ENCODE data around the gene GXYLT1. TPM values are rescaled to one million over a fixed set of nuclear protein-coding genes. Genes with fewer than 3 reads are reported as not detected.
A peak's percentile ranks its signal among the peaks of the same experiment; 100 is the strongest.

GXYLT1 gene
- total and polyA plus RNA-seq, 9 of the 15 experiments (the other 6 are each of a cell fraction or from before 2014, with no cell fraction given) = 1.4 to 9.3 (median 5.5) TPM

GRCh38 chr12:42129595-42130204, 15.0 kb downstream of the GXYLT1 start (continued):
- no peak for TF ChIP-seq ZFP91 (CRISPR knock-in tag; IDR thresholded peaks at IDR 0.05)
- TF ChIP-seq BCLAF1 (IDR thresholded peaks at IDR 0.05; ENCODE audit: borderline replicate concordance in 1 of 2, control insufficient read depth in 1 of 2, low read depth in 2 of 2, low read length in 1 of 2) = no peak
- TF ChIP-seq ZEB2 (IDR thresholded peaks at IDR 0.05) = no peak
- TF ChIP-seq ZNF655 (CRISPR knock-in tag; IDR thresholded peaks at IDR 0.05) = no peak
- no peak for TF ChIP-seq ILK (tag; IDR thresholded peaks at IDR 0.05; ENCODE audit: borderline replicate concordance, low read depth)
- no peak for TF ChIP-seq CBFA2T3 (IDR thresholded peaks at IDR 0.05)
- TF ChIP-seq CHCHD3 (CRISPR knock-in tag; IDR thresholded peaks at IDR 0.05) = no peak
- TF ChIP-seq RBBP5 (IDR thresholded peaks at IDR 0.05; ENCODE audit: borderline replicate concordance, insufficient read depth, low read length, poor library complexity, severe bottlenecking) = no peak
- peak; percentile 89 to 93 for TF ChIP-seq RAD21 (CRISPR knock-in tag; conservative IDR thresholded peaks at IDR 0.05 in 1 of 2, IDR thresholded peaks at IDR 0.05 in 1 of 2)
- TF ChIP-seq POLR2H (tag; IDR thresholded peaks at IDR 0.05; ENCODE audit: low read depth) = 0 out of 2 replicates have a peak, but pooled peaks have one; percentile 35
- TF ChIP-seq ZKSCAN1 (IDR thresholded peaks at IDR 0.05; ENCODE audit: low read depth, low read length) = no peak
- TF ChIP-seq PHB (CRISPR knock-in tag; IDR thresholded peaks at IDR 0.05) = no peak
- TF ChIP-seq ZNF408 (CRISPR knock-in tag; IDR thresholded peaks at IDR 0.05; ENCODE audit: low read depth) = no peak
- no peak for TF ChIP-seq HEY1 (CRISPR knock-in tag; IDR thresholded peaks at IDR 0.05; ENCODE audit: borderline replicate concordance)
